Loucy (cell line): ENCODE results near the gene SDHD.

Source experiments
- H2AFZ ChIP-seq: fragments of 200-600 bp; sonication (generic); 2 replicates; pipeline ENCODE4 v1.6.0; 2016; ENCODE audit warnings: antibody characterized with exemption, mild to moderate bottlenecking, low read length, moderate library complexity
- H3F3A ChIP-seq: fragments of 200-600 bp; 2 replicates; pipeline ENCODE4 v1.6.0; 2016; ENCODE audit warnings: antibody characterized with exemption, low read depth, mild to moderate bottlenecking
- H3K27me3 ChIP-seq: fragments of 200-600 bp; sonication (generic); 2 replicates; pipeline ENCODE4 v1.6.1; 2014; ENCODE audit warnings: low read length, mild to moderate bottlenecking; ENCODE audit not compliant: insufficient read depth, poor library complexity, severe bottlenecking
- H3K36me3 ChIP-seq: fragments of 200-600 bp; sonication (generic); 2 replicates; pipeline ENCODE4 v1.6.1; 2016; ENCODE audit warnings: low read length; ENCODE audit not compliant: insufficient read depth
- H3K4me1 ChIP-seq: fragments of 200-600 bp; sonication (generic); 2 replicates; pipeline ENCODE4 v1.5.1; 2014; ENCODE audit warnings: low read length, mild to moderate bottlenecking; ENCODE audit not compliant: insufficient read depth, poor library complexity, severe bottlenecking
- H3K4me2 ChIP-seq: fragments of 200-600 bp; sonication (generic); 2 replicates; pipeline ENCODE4 v1.6.0; 2014; ENCODE audit warnings: antibody characterized with exemption, low read length, low read depth, mild to moderate bottlenecking; ENCODE audit not compliant: poor library complexity, severe bottlenecking
- H3K4me3 ChIP-seq: fragments of 200-600 bp; sonication (generic); 2 replicates; pipeline ENCODE4 v1.5.1; 2014; ENCODE audit warnings: low read length, mild to moderate bottlenecking, mixed read lengths; ENCODE audit not compliant: poor library complexity, severe bottlenecking
- H3K79me2 ChIP-seq: fragments of 200-600 bp; sonication (generic); 2 replicates; pipeline ENCODE4 v1.6.1; 2014; ENCODE audit warnings: low read length; ENCODE audit not compliant: insufficient read depth
- H3K9ac ChIP-seq: fragments of 200-600 bp; sonication (generic); 2 replicates; pipeline ENCODE4 v1.6.0; 2014; ENCODE audit warnings: mild to moderate bottlenecking, low read depth, low read length, moderate library complexity; ENCODE audit not compliant: poor library complexity, severe bottlenecking
- H3K9me2 ChIP-seq: fragments of 200-600 bp; sonication (generic); replicated peaks from 2 replicates; pipeline ENCODE4 v1.6.1; 2016; ENCODE audit warnings: low read depth, low read length, mixed read lengths
- H3K9me3 ChIP-seq: fragments of 200-600 bp; sonication (generic); 2 replicates; pipeline ENCODE4 v1.6.1; 2014; ENCODE audit warnings: mild to moderate bottlenecking, antibody characterized with exemption, low read length, low read depth; ENCODE audit not compliant: insufficient read depth
- H4K20me1 ChIP-seq: fragments of 200-600 bp; sonication (generic); 2 replicates; pipeline ENCODE4 v1.6.0; 2014; ENCODE audit warnings: antibody characterized with exemption, low read length, mild to moderate bottlenecking; ENCODE audit not compliant: insufficient read depth, poor library complexity, severe bottlenecking
- CTCF ChIP-seq: fragments of 200-600 bp; sonication (generic); conservative IDR thresholded peaks from 2 replicates; pipeline ENCODE4 v1.5.1; 2014; ENCODE audit warnings: mild to moderate bottlenecking, antibody characterized with exemption, low read length
- EZH2phosphoT487 ChIP-seq: fragments of 200-600 bp; IDR thresholded peaks from 2 replicates; pipeline ENCODE4 v1.6.1; 2018; ENCODE audit warnings: antibody characterized with exemption, mild to moderate bottlenecking, moderate library complexity, borderline replicate concordance

Gene SDHD

DNA sequence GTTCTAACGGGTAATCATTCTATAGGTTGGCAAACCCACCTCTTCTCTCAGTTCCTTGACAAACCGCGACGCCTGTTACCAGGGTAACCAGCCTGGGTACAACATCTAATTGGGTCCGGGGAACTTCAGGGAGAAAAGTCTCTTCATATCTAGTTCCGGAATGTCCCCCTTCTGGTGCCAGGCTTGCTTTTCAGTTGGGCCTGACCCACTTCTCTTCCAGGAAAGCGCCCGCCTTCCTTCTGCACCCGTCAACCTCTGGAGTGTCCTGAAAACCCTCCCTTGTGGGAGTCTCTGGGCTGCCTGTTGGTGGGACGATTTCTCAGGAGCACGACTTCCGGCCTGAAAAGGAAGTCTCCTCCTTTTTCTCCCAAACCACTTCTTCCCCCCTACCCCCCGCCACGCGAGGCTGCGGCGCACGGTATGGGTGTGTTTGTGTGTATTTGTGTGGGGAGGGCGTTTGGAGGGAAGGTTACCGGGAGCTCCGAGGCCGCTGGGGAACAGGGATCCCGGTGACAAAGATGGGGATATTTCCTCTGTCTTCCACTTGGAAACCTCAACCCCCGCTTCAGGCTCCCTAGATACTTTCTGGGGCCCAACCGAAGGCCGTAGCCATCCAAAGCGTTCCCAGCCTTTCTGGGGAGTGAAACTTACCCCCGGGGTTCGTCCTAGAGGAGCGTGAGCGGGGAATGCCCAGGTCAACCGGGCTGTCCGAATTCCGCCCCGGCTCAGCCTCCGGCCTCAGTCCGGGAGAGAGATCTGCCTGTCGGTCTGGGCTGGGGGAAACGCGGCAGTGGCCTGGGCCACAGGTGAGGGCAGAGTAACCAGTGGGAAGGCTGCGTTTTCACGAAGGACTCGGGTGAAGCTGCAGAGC is 12.5 kb upstream of the SDHD start, which contains the start of the genes NKAPD1 and PIH1D2:
TSS of gene NKAPD1 (plus strand) at position 359 of the 871 bp plus-strand sequence. CDS start 1,276 bp downstream, outside the sequence.
TSS of gene PIH1D2 (minus strand) at position 77 of the 871 bp plus-strand sequence. CDS start 843 bp downstream, outside the sequence.
- H3K4me1 ChIP-seq = peaks cover 26% of the 10 kb centered on the region
- H3K36me3 ChIP-seq = peaks cover 13% of the 10 kb centered on the region; the same call in 1 of the 2 replicates
- H4K20me1 ChIP-seq = peaks cover 3% of the 10 kb centered on the region
- H3F3A ChIP-seq = no peaks in the 10 kb centered on the region
- H3K79me2 ChIP-seq = peaks cover 29% of the 10 kb centered on the region
- H3K9me2 ChIP-seq = no peaks in the 10 kb centered on the region
- no peaks in the 10 kb centered on the region for H3K9me3 ChIP-seq
- H3K4me3 ChIP-seq = peak within 1 kb of the TSS; percentile 92
- peak within 1 kb of the TSS; percentile 94 for H2AFZ ChIP-seq
- peak within 1 kb of the TSS; percentile 72 for H3K4me2 ChIP-seq
- H3K27me3 ChIP-seq = no peaks in the 10 kb centered on the region
- H3K9ac ChIP-seq = peak within 1 kb of the TSS; percentile 87
- TF ChIP-seq CTCF = no peak
- TF ChIP-seq EZH2phosphoT487 = no peak

- peaks cover 55% of the 10 kb centered on the region for H3K36me3 ChIP-seq
- peaks cover 6% of the 10 kb centered on the region for H4K20me1 ChIP-seq
- TF ChIP-seq CTCF = no peak
- no peak for TF ChIP-seq EZH2phosphoT487
- H3K4me2 ChIP-seq = no peak overlapping the region
- no peak overlapping the region for H3K9ac ChIP-seq
- no peaks in the 10 kb centered on the region for H3K27me3 ChIP-seq
- H3K79me2 ChIP-seq = peaks cover 31% of the 10 kb centered on the region
- no peak overlapping the region for H3K4me3 ChIP-seq
- no peaks in the 10 kb centered on the region for H3F3A ChIP-seq
- no peaks in the 10 kb centered on the region for H3K9me2 ChIP-seq
- H3K4me1 ChIP-seq = peaks cover 15% of the 10 kb centered on the region
- H2AFZ ChIP-seq = no peak overlapping the region
- no peaks in the 10 kb centered on the region for H3K9me3 ChIP-seq
Observed at GRCh38 chr11:112082729-112083128, 3.9 kb upstream of the SDHD start.

GRCh38 chr11:112085822-112086421 is 751 bp upstream of the SDHD start:
- peak overlapping the region; percentile 96 for H3K4me3 ChIP-seq
- H3K9me3 ChIP-seq = no peaks in the 10 kb centered on the region
- peaks cover 36% of the 10 kb centered on the region for H3K36me3 ChIP-seq
- no peak for TF ChIP-seq CTCF
- TF ChIP-seq EZH2phosphoT487 = no peak
- peaks cover 31% of the 10 kb centered on the region for H3K4me1 ChIP-seq
- H3K9ac ChIP-seq = peak overlapping the region; percentile 94
- H3K27me3 ChIP-seq = no peaks in the 10 kb centered on the region
- peak overlapping the region; percentile 78 for H3K4me2 ChIP-seq
- peak overlapping the region; percentile 69 for H2AFZ ChIP-seq
- H3F3A ChIP-seq = no peaks in the 10 kb centered on the region
- H3K79me2 ChIP-seq = peaks cover 54% of the 10 kb centered on the region
- peaks cover 17% of the 10 kb centered on the region for H4K20me1 ChIP-seq
- H3K9me2 ChIP-seq = no peaks in the 10 kb centered on the region
